Adrenal gland (tissue), 5 donors: ENCODE results near the gene DOCK3.

Experiments used
- CTCF ChIP-seq, 6 experiments: fragments of 450-650 bp in 4 of 6; fragments of 200-600 bp in 2 of 6; sonication (generic) in 1 of 6; IDR thresholded peaks; 1 replicate in 5 of 6; 2 replicates in 1 of 6; pipeline versions ENCODE4 v1.5.1 to v1.8.0; 2016 to 2021; ENCODE audit warnings: antibody characterized with exemption in 6 of 6, mild to moderate bottlenecking in 2 of 6, moderate library complexity in 1 of 6
- POLR2A ChIP-seq, 2 donors: fragments of 450-650 bp; IDR thresholded peaks; one replicate each; pipeline ENCODE4 v1.6.1; 2017; ENCODE audit warnings: antibody characterized with exemption in 2 of 2, mild to moderate bottlenecking in 2 of 2, moderate library complexity in 1 of 2
- donor health status: DM: no; HTN: no; CAD: no.

- TF ChIP-seq CTCF (IDR thresholded peaks at IDR 0.05) (no peak), POLR2A (IDR thresholded peaks at IDR 0.05) (no peak)
These were observed 722.7 kb downstream of the DOCK3 start for GRCh38 chr3:51397392-51397791.
